GM12878 (cell line): ENCODE data around the gene BDH2. TPM values are rescaled to one million over a fixed set of nuclear protein-coding genes. Genes with fewer than 3 reads are reported as not detected.

ENCODE experiments used
- ATAC-seq: fragments of 200-7000 bp; cut with Tn5 transposase; 3 replicates; pipeline ENCODE4 v1.9.1; 2020; ENCODE audit warnings: mild to moderate bottlenecking, moderate library complexity
- BruUV-seq: library from RNA; stranded (reverse); fragments of 400-500 nt; replicated peaks from 2 replicates; lab custom pipeline; 2021; lab: Mats Ljungman, UMichigan
- CTCF ChIA-PET: fragments of 300-600 bp; sonication (Branson Sonifier 250); formaldehyde crosslinking; extraction: SDS; loops from one replicate; lab custom pipeline; 2021; ENCODE audit warnings: inconsistent platforms; lab: Yijun Ruan, JAX
- POLR2A ChIA-PET: fragments of 350-600 bp; formaldehyde crosslinking; extraction: SDS; loops from one replicate; lab custom pipeline; 2021; ENCODE audit warnings: inconsistent platforms; lab: Charles Lee
- RAD21 ChIA-PET: fragments of 300-600 bp; sonication (Branson Sonifier 250); formaldehyde crosslinking; loops from one replicate; lab custom pipeline; 2023; ENCODE audit warnings: antibody characterized with exemption; ENCODE audit not compliant: unreplicated experiment; lab: Charles Lee
- SMC1A ChIA-PET: fragments of 300-600 bp; sonication (Branson Sonifier 250); formaldehyde crosslinking; loops from one replicate; lab custom pipeline; 2023; ENCODE audit not compliant: unreplicated experiment, uncharacterized antibody; lab: Charles Lee
- DNase-seq: peaks from one replicate; pipeline ENCODE4 v3.0.0-alpha.2; 2011; ENCODE audit warnings: low read depth, low spot score
- FAIRE-seq: peaks from 3 replicates; lab custom pipeline; 2011; peaks lifted over from hg19 to GRCh38; lab: Jason Lieb, UNC
- H2AFZ ChIP-seq: 2 replicates; pipeline ENCODE4 v1.6.0; 2011; ENCODE audit warnings: low read depth, low read length, control low read depth; ENCODE audit not compliant: control insufficient read depth
- H3K27ac ChIP-seq: 2 replicates; pipeline ENCODE4 v1.5.1; 2011; ENCODE audit warnings: control low read depth; ENCODE audit not compliant: control insufficient read depth, insufficient read depth
- H3K27me3 ChIP-seq, 2 experiments: replicated peaks in 1 of 2; 2 replicates each; pipeline versions ENCODE4 v1.6.0 to v1.6.1; 2011; ENCODE audit warnings: low read length in 1 of 2; ENCODE audit not compliant: control insufficient read depth in 2 of 2, insufficient read depth in 2 of 2
- H3K36me3 ChIP-seq, 2 experiments: 2 replicates each; pipeline ENCODE4 v1.5.1; 2011; ENCODE audit warnings: low read length in 1 of 2; ENCODE audit not compliant: control insufficient read depth in 2 of 2, insufficient read depth in 2 of 2
- H3K4me1 ChIP-seq: 2 replicates; pipeline ENCODE4 v1.6.1; 2011; ENCODE audit warnings: mild to moderate bottlenecking, low read length, moderate library complexity, mixed read lengths; ENCODE audit not compliant: control insufficient read depth, insufficient read depth
- H3K4me2 ChIP-seq: 2 replicates; pipeline ENCODE4 v1.6.0; 2011; ENCODE audit warnings: control low read depth; ENCODE audit not compliant: control insufficient read depth, insufficient read depth
- H3K4me3 ChIP-seq: fragments of 200-600 bp; sonication (generic); 2 replicates; pipeline ENCODE4 v1.5.1; 2016
- H3K79me2 ChIP-seq: 2 replicates; pipeline ENCODE4 v1.6.0; 2011; ENCODE audit warnings: low read length; ENCODE audit not compliant: control insufficient read depth, insufficient read depth
- H3K9ac ChIP-seq: 2 replicates; pipeline ENCODE4 v1.8.0; 2011; ENCODE audit warnings: low read length, control low read depth, mixed read lengths; ENCODE audit not compliant: control insufficient read depth, insufficient read depth
- H3K9me3 ChIP-seq: replicated peaks from 3 replicates; pipeline ENCODE4 v1.5.1; 2011; ENCODE audit warnings: mild to moderate bottlenecking, low read length; ENCODE audit not compliant: control insufficient read depth, insufficient read depth
- H4K20me1 ChIP-seq: 2 replicates; pipeline ENCODE4 v1.6.0; 2011; ENCODE audit not compliant: control insufficient read depth, insufficient read depth
- BMI1 ChIP-seq: fragments of 450-650 bp; IDR thresholded peaks from 2 replicates; pipeline ENCODE4 v1.6.1; 2016; ENCODE audit warnings: mild to moderate bottlenecking, moderate library complexity, borderline replicate concordance
- GATAD2B ChIP-seq: fragments of 450-650 bp; conservative IDR thresholded peaks from 2 replicates; pipeline ENCODE4 v1.6.1; 2017; ENCODE audit warnings: low read depth, mild to moderate bottlenecking, moderate library complexity
- HDAC2 ChIP-seq: fragments of 200-600 bp; sonication (generic); IDR thresholded peaks from 2 replicates; pipeline ENCODE4 v1.6.1; 2017
- NR2C2 ChIP-seq: IDR thresholded peaks from 2 replicates; pipeline ENCODE4 v1.6.1; 2011; ENCODE audit warnings: borderline replicate concordance, low read depth; ENCODE audit not compliant: control insufficient read depth, insufficient read length
- POLR2AphosphoS5 ChIP-seq: IDR thresholded peaks from 2 replicates; pipeline ENCODE4 v1.6.1; 2011; ENCODE audit warnings: mild to moderate bottlenecking, low read length, inconsistent platforms
- SKIL ChIP-seq: fragments of 450-650 bp; IDR thresholded peaks from 2 replicates; pipeline ENCODE4 v1.6.1; 2017; ENCODE audit warnings: mild to moderate bottlenecking, low read depth, inconsistent platforms; ENCODE audit not compliant: poor library complexity, severe bottlenecking
- SPI1 ChIP-seq: IDR thresholded peaks from 2 replicates; pipeline ENCODE4 v1.6.1; 2011; ENCODE audit warnings: low read depth, mild to moderate bottlenecking, low read length, moderate library complexity, borderline replicate concordance; ENCODE audit not compliant: insufficient read depth
- SUPT20H ChIP-seq: IDR thresholded peaks from 2 replicates; pipeline ENCODE4 v1.6.1; 2011; ENCODE audit warnings: low read depth, mild to moderate bottlenecking, low read length, moderate library complexity, borderline replicate concordance; ENCODE audit not compliant: control insufficient read depth
- TAF1 ChIP-seq: IDR thresholded peaks from 2 replicates; pipeline ENCODE4 v1.6.1; 2011; ENCODE audit warnings: mild to moderate bottlenecking, low read depth, low read length, borderline replicate concordance
- USF1 ChIP-seq: IDR thresholded peaks from 2 replicates; pipeline ENCODE4 v1.6.1; 2011; ENCODE audit warnings: borderline replicate concordance, low read depth, mild to moderate bottlenecking, moderate library complexity, mixed read lengths, low read length; ENCODE audit not compliant: insufficient read depth; ENCODE audit errors: extremely low read length
- ZNF274 ChIP-seq: IDR thresholded peaks from one replicate; pipeline ENCODE4 v1.8.0; 2011; ENCODE audit not compliant: insufficient read length, insufficient read depth
- WGBS: methylation state at CpG from one replicate; pipeline ENCODE4 v1.1.6; 2016; ENCODE audit warnings: low lambda C conversion rate; ENCODE audit not compliant: insufficient replicate concordance, insufficient coverage; ENCODE audit errors: missing lambda C conversion rate; 5-methylcytosine and 5-hydroxymethylcytosine counted together
- in situ Hi-C: fragments of 300-500 bp; cut with MboI; formaldehyde crosslinking; loops from 9 replicates; pipeline ENCODE4 v1.14.3; 2018; ENCODE audit warnings: mixed read lengths
- intact Hi-C: fragments of 100-400 bp; cut with micrococcal nuclease; formaldehyde crosslinking; loops from one replicate; pipeline ENCODE4 v1.14.2; 2022; ENCODE audit not compliant: unreplicated experiment
- polyA plus RNA-seq, 11 experiments: library from polyadenylated mRNA; depleted of rRNA in 4 of 11; unstranded in 6 of 11; stranded (reverse) in 5 of 11; fragments of >200 nt; fragmentation: Nextera tagmentation in 4 of 11; fragmentation: Illumina TruSeq in 1 of 11; extraction: Ambion mirVana in 4 of 11; extraction: Trizol in 1 of 11; gene quantifications; 1 replicate in 1 of 11; 2 replicates in 10 of 11; pipeline versions ENCODE4 v1.2.1 to v1.2.3, GENCODE V29; 2011 to 2016; ENCODE audit warnings: inconsistent platforms in 2 of 11, missing spikeins in 2 of 11, low read depth in 1 of 11
- total RNA-seq, 4 experiments: library from RNA; depleted of rRNA in 3 of 4; stranded (reverse); fragments of >200 nt in 3 of 4; fragmentation: Illumina TruSeq in 1 of 4; extraction: Trizol in 1 of 4; gene quantifications; 2 replicates each; pipeline versions ENCODE4 v1.2.1 to v1.2.3, GENCODE V29; 2013 to 2021

BDH2 gene
- total and polyA plus RNA-seq, 10 of the 15 experiments (the other 5 are each of a cell fraction or from before 2014, with no cell fraction given) = 20.9 to 47.3 (median 33.5) TPM

DNA sequence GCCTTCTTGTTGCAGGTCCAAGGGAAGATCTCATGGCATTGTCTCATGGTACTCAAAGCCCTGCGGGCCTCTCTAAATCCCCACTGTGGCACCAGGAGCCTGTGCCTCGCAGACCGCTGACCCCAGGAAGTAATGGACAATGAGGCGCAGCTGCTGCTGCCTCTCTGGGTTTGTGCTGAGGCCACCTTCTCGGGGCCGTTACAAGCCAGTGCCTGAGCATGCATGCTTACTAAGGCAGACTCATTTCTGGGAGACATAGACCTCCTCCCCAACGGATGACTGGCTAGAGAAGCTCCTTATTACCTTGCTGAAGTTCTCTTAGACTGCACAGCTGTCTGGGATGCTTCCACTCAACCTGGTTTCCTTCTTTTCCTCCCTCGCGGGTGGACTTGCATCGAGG is 1.3 kb downstream of the BDH2 start:
- ChIA-PET RAD21 (interaction anchor here (0.7 to 3.6 kb wide), 9 partner anchors 52 to 662 kb away, joined by 3 to 13 read pairs (median 3); partner anchors contain the start of gene UBE2D3), POLR2A (interaction anchor here (1.0 kb wide), 1 partner anchor 8 kb away, joined by 3 read pairs; no protein-coding TSS in a partner anchor), CTCF (interaction anchor here (0.8 to 11.9 kb wide), 13 partner anchors 7 to 650 kb away, joined by 3 to 179 read pairs (median 7); no protein-coding TSS in a partner anchor), SMC1A (interaction anchor here (1.1 to 4.7 kb wide), 11 partner anchors 9 to 478 kb away, joined by 3 to 14 read pairs (median 5); partner anchors contain the start of gene UBE2D3)
- H3K4me3 ChIP-seq = no peak overlapping the region
- no peaks in the 10 kb centered on the region for H3K27me3 ChIP-seq
- in situ Hi-C loops = loop anchor here (10.0 kb wide), 1 partner anchor 474 kb away; no protein-coding TSS in a partner anchor
- no peak for ATAC-seq
- BruUV-seq = no TSS peak
- H3K79me2 ChIP-seq = peaks cover 2% of the 10 kb centered on the region
- no peaks in the 10 kb centered on the region for H3K9me3 ChIP-seq
- DNase-seq = no peak
- H2AFZ ChIP-seq = no peak overlapping the region
- 95% methylated on average over 10 of the region's 10 CpGs for whole genome bisulfite sequencing
- H3K27ac ChIP-seq = no peak overlapping the region
- no peaks in the 10 kb centered on the region for H4K20me1 ChIP-seq
- H3K4me2 ChIP-seq = peak overlapping the region; percentile 81
- TF ChIP-seq USF1 (no peak), NR2C2 (no peak), SKIL (no peak), GATAD2B (no peak), SUPT20H (no peak), POLR2AphosphoS5 (no peak), ZNF274 (no peak), TAF1 (no peak), HDAC2 (no peak), BMI1 (no peak), SPI1 (no peak)
- H3K9ac ChIP-seq = no peak overlapping the region
- H3K4me1 ChIP-seq = peaks cover 4% of the 10 kb centered on the region; the same call in 1 of the 2 replicates
- intact Hi-C loops = loop anchor here (2.0 to 10.0 kb wide), 3 partner anchors 80 to 414 kb away; partner anchors contain the start of genes SLC9B1 and UBE2D3
- no peak for FAIRE-seq
- H3K36me3 ChIP-seq = no peaks in the 10 kb centered on the region
